RWPE1 (cell line): ENCODE results near the gene GPHN.
"Not testable (repeated sequence)": the region's sequence is repeated elsewhere in the genome, so short reads cannot be mapped to it uniquely, and the experiment has no call there.

Experiments
- CTCF ChIA-PET: fragments of 350-600 bp; sonication (Branson Sonifier 250); formaldehyde crosslinking; extraction: SDS; loops from one replicate; lab custom pipeline; 2021; lab: Yijun Ruan, JAX
- POLR2A ChIA-PET: fragments of 400-600 bp; formaldehyde crosslinking; extraction: SDS; loops from one replicate; lab custom pipeline; 2020; ENCODE audit warnings: antibody characterized with exemption; ENCODE audit not compliant: low non-redundant PET; lab: Yijun Ruan, JAX
- DNase-seq: peaks from one replicate; pipeline ENCODE4 v3.0.0; 2012; ENCODE audit warnings: low spot score
- H3K27ac ChIP-seq: fragments of 450-650 bp; 2 replicates; pipeline ENCODE4 v1.5.1; 2017
- CTCF ChIP-seq: fragments of 450-650 bp; conservative IDR thresholded peaks from 2 replicates; pipeline ENCODE4 v1.5.1; 2017; ENCODE audit warnings: low read depth, mild to moderate bottlenecking

GPHN gene

GRCh38 chr14:66539034-66539433 lies 31.1 kb downstream of the GPHN start:
- no peak overlapping the region for H3K27ac ChIP-seq
- no peak for TF ChIP-seq CTCF
- POLR2A ChIA-PET, result interaction anchor here (0.6 kb wide), 1 partner anchor 31 kb away, joined by 3 read pairs; the partner anchor contains the start of gene GPHN
- DNase-seq, result no peak
- CTCF ChIA-PET, result interaction anchor here (0.6 kb wide), 1 partner anchor 35 kb away, joined by 4 read pairs; no protein-coding TSS in a partner anchor

GRCh38 chr14:66540038-66540437 lies 32.1 kb downstream of the GPHN start:
- POLR2A ChIA-PET, result no interaction called here
- DNase-seq, result no peak

GRCh38 chr14:66541627-66542026 lies 33.7 kb downstream of the GPHN start:
- no peak for DNase-seq
- ChIA-PET POLR2A (no interaction called here), CTCF (no interaction called here)
- no peak for TF ChIP-seq CTCF
- H3K27ac ChIP-seq, result no peak overlapping the region

More at GRCh38 chr14:66540038-66540437, 32.1 kb downstream of the GPHN start:
- no peak for TF ChIP-seq CTCF
- CTCF ChIA-PET, result interaction anchor here (0.6 kb wide), 1 partner anchor 169 kb away, joined by 3 read pairs; no protein-coding TSS in a partner anchor
- H3K27ac ChIP-seq, result no peak overlapping the region

GRCh38 chr14:66543996-66544395 lies 36.0 kb downstream of the GPHN start:
- ChIA-PET CTCF (no interaction called here), POLR2A (no interaction called here)
- TF ChIP-seq CTCF, result no peak
- H3K27ac ChIP-seq, result no peak overlapping the region
- no peak for DNase-seq

GRCh38 chr14:66545191-66545590 lies 37.2 kb downstream of the GPHN start:
- DNase-seq, H3K27ac ChIP-seq, POLR2A ChIA-PET, CTCF ChIA-PET: not testable (repeated sequence)

GRCh38 chr14:66545751-66546150 lies 37.8 kb downstream of the GPHN start:
- POLR2A ChIA-PET, DNase-seq, H3K27ac ChIP-seq, CTCF ChIA-PET: not testable (repeated sequence)

GRCh38 chr14:66563731-66564130 lies 55.8 kb downstream of the GPHN start:
- H3K27ac ChIP-seq, result no peak overlapping the region
- no peak for DNase-seq
- TF ChIP-seq CTCF, result no peak
- CTCF ChIA-PET, result interaction anchor here (0.6 kb wide), 1 partner anchor 50 kb away, joined by 3 read pairs; no protein-coding TSS in a partner anchor
- POLR2A ChIA-PET, result no interaction called here

- POLR2A ChIA-PET, result no interaction called here
- CTCF ChIA-PET, result no interaction called here
Measured at GRCh38 chr14:66568220-66568619, 60.3 kb downstream of the GPHN start.

More at GRCh38 chr14:66568220-66568619, 60.3 kb downstream of the GPHN start:
- no peak for TF ChIP-seq CTCF
- H3K27ac ChIP-seq, result no peak overlapping the region
- no peak for DNase-seq
